Inferior parietal cortex (tissue), 1 donor: ENCODE measurements around the gene CROCC2.

ENCODE experiments used
- DNase-seq: peaks from one replicate; pipeline ENCODE4 v3.0.0-alpha.2; 2016; ENCODE audit errors: extremely low spot score

CROCC2 gene

DNA sequence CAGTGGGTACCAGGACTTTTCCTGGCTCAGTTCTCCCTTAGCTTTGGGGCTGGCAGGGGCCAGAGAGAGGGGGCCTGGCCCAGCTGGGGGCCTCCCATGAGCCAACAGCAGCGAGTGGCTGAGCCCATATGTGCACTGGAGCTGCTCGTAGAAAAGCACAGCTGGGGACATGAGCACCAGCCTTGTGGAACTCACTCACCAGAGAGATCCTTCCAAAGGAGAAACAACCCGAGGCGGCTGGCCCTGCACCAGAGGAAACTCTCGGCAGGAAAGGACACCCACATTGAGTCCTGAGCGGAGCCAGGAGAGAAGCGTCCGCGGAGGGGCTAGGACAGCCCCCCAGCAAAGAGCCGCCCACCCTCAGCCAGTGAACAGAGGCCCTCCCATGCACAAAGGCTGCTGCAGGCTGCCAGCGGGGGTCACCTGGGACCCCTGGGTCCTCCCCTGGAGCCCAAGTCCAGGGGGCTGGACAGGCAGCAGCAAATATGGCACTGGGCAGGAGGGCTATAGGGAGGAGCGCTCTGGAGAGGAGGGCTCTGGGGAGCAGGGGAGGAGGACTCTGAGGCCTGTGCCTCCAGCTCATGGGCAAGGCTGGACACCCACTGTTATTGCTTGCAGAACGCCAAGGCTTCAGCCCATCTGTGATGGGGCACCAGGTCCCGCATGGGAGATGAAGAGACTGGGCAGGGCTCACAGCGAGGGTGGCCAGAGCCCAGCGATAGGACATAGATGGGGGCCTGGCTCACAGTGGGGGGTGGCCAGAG lies 50.2 kb downstream of the CROCC2 start:
- no peak for DNase-seq

DNA sequence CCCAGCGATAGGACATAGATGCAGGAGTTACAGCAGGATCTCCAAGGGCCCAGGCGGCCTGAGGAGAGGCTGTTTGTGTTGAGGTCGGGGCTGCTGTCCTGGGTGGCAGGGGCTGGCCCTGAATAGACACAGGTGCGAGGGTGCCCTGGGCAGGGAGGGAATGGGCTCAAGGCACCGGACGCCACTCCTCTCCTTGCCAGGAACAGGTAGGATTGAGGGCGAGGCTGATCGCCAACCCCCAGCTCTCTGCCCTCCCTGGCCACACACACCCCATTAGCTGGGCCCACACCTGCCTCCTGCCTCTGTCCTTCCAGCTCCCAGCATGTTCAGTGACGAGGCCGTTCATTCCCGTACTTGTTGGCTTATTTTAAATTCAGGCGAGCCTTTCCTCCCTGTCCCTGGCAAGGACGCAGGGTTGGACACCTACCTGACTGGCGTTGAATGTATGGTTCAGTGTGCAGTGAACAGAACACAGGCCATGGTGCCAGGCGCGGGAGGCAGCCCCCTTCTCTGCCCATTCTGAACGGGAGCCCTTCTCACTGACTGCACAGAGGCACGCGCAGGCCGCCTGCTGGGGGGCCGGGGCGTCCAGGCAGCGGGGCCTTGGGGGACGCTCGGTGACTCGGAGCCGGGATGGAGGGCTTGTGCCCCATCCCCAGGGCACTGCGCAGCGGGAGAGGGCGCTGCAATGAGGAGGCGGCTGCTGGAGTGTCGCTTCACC lies 51.0 kb downstream of the CROCC2 start:
- no peak for DNase-seq

DNA sequence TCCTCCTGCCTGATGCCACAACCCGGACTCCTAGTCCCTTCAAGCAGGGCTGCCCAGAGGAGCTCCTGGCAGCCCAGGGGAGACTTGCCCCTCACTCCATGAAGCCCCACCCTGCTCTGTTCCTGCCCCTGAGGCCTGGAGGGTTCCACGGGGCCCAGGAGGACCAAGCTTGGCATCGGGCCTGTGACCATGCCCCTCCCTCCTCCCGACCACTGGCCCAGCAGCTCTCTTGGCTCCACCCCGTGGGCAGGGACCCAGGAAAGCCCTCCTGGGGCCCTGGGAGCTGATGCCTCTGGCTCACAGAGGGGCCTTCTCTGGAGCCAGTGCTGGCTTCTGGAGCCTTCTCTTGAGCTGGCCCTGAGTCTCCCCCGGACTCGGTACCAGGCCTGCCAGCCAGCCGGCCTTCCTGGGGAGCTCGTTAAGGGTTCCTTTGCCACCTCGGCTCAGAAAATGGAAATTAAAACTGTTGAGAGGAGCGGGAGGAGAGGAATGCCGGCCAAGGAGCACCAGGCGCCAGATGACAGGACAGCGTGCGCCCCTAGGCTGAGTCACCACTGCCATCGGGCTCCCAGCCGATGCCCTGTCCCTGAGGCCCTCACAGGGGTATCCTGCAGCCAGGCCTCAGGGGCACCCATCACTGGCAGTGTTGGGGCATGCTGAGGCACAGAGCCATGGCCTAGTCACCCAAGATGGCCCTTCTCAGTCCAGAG lies 51.7 kb downstream of the CROCC2 start:
- DNase-seq, result no peak

DNA sequence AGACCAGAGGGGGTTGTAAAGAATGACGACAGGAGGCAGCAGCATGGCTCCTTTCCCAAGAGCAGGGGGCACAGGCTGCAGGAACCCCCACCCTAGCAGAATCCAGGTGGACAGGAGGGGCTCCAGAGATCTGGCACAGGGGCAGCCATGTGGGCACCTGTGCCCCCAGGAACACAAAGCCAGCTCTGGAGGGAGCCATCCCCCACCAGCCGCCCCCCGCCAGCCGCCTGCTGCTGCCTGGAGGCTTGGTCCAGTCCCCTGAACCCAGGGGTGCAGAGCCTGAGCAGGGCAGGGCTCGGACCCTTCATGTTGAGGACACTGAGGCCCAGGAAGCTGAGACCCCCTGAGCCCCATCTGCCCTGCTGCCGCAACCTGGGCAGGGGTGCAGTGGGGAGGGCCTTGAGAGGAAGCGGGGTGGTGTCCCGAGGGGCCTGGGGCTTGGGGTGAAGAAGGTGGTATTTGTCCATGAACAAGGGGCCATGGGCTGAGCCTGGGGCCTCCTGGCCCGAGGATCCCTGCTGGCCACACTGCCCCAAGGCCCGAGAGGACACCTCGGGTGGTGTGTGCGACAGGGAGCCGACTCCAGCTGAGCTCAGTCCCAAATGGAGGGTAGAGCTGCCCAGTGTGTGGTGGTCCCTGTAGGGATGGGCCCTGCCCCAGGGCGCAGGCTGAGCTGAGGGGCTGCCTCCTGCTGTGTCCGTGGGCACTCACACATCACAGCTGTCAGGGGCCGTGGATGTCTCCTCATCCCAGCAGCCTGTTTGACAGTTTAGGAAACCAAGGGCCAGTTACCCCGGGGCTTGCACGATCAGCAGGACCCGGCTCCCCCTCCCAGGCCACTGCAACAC lies 52.5 kb downstream of the CROCC2 start:
- DNase-seq, result no peak

DNA sequence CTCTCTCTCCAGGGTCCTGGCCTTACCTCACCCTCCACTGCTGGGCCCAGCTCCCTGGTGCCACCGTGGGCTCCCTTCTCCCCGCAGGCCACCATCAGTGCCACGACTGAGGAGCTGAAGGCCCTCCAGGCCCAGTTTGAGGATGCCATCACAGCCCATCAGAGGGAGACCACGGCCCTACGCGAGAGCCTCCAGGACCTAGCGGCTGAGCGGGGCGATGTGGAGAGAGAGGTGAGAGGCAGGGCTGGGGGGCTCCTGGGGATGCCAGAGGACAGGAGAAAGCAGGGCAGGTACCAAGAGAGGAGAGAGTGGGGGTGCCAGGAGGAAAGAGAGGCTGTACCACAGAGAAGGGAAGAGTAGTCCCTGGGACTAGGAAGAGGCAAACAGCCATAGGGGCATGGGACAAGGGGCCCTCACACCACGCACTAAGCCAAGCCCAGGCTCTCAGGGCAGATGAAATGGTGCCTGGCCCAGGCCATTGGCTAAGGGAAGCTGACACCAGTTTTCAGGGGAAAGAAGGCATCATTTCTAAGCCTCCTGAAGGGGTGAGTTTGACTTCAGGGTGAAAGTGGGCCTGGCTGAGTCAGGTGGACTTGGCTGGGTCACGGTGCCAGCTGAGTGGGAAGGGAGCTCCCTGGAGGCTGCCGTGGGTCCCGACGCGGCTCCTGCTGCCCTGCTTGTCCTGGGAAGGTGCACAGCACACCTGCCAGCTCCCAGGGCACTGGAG lies 53.2 kb downstream of the CROCC2 start:
- DNase-seq, result no peak

DNA sequence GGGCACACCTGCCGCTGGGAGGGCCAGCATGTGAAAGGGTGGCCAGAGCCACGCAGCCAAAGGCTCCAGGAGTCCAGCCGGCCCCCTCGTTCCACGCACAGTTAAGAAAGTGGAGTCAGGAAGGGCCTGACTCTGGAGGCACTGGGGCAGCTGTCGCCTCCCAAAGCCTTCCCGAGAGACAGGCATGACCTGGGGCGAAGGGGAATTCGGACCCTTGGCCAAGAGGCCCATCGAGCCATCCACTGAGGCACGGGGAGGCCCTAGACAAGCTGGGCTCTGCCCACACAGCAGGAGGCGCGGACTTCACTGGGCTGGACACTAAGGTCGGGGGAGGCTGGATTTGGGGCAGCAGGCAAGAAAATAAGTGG lies 53.8 kb downstream of the CROCC2 start:
- DNase-seq, result no peak

DNA sequence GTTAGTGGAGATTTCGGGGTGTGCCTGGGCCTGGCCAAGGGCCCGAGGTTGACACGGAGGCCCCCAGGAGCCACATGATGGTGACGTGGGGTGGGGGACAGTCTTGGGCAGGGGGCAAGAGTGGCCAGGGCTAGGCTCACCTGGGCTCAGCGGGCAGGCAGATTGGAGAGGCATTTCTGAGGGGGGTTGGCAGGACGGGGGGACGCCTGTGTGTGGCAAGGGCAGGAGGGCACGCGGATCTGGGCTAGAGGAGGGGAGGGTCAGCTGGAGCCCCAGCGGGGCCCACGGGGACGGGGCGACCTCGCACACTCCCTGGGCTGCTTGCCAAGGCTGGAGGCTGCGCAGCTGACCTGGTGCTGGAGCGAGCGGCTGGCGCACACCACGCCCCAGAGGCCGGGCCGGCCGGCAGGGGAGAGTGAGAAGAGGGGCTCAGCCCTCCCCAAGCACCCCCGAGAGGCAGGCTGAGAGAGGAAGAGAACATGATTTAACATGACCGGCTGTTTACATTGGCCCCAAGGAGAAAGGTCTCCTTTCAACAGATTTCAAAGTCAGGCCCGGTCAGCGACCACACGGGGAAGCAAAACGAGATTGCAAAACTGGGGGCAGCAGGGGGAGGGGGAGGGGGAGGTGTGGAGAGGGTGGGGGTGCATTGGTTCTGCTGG lies 54.3 kb downstream of the CROCC2 start:
- DNase-seq, result no peak

DNA sequence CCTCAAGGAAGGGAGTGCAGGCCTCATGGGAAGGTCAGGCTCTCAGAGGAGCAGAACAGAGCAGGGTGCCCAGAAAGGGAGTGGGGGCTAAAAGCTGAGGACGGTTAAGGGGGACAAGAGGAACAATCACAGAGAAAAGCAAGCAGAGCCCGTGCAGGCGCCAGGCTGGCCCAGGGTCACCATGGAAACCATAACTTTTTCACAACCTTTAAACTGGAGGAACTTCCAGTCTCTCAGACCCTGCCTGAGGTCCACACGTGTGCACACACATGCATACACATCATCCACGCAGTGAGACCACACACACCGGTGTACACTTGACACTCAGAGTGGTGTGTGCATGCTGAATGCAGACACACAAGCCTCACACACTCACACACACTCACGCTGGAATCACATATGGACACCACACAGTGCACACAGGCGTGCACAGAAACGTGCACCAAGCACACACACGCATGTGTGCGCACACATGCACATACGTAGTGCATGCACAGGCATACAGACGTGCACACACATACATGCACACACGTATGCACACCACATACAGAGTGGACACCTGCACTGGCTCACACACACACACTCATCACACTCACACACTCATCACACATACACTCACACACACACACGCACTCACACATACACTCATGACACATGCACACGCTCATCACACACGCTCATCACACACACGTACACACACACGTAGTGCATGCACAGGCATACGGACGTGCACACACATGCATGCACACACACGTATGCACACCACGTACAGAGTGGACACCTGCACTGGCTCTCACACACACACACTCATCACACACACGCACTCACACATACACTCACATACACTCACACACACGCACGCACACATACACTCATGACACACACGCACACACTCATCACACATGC lies 55.1 kb downstream of the CROCC2 start:
- DNase-seq, result no peak

DNA sequence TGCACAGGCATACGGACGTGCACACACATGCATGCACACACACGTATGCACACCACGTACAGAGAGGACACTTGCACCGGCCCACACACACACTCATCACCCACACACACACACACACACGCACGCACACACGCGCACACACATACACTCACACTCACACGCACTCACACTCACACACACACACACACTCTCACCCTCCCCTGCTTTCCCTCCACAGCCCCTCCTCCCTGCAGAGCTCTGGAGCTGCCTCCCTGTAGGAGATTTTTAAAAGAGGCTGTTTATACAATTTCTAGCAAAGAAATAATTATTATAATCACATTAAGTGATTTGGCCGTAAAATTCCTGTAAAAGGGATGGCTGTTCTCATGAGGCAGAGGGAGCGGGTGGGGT lies 55.8 kb downstream of the CROCC2 start:
- no peak for DNase-seq

DNA sequence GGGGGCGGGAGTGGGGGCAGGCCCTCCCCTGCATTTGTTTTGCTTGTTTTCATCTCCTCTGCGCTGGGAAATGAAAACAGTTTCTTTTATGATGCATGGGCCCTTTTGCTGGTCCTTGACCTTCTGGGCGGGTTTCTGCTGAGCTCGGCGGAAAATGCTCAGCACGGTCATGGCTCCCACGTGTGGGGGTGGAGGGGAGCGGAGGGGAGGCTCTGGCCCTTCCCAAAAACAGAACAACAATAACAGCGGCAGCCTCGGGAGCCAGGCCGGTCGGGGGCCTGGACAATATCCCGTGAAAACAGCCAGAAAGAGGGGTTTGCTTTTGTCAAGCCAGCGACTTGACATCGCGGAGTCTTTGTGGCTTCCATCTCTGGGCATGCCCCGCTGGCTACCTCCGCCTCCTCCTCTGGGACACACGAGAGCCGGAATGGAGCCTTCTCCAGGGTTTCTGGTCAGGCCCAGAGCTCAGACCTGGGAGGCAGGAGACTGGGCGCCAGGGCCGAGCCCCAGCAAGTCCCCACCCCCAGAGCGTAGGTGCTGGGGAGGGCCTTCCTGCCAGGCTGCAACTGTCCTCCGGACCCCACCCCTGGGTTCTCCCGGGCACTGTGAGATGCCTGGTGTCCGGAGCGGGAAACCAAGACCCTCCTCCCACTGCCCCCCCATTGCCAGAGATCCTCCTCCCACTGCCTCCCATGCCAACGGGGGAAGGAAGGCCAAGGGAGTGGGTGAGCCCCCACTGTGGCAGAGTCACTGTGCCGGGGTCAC lies 56.3 kb downstream of the CROCC2 start:
- DNase-seq, result no peak

DNA sequence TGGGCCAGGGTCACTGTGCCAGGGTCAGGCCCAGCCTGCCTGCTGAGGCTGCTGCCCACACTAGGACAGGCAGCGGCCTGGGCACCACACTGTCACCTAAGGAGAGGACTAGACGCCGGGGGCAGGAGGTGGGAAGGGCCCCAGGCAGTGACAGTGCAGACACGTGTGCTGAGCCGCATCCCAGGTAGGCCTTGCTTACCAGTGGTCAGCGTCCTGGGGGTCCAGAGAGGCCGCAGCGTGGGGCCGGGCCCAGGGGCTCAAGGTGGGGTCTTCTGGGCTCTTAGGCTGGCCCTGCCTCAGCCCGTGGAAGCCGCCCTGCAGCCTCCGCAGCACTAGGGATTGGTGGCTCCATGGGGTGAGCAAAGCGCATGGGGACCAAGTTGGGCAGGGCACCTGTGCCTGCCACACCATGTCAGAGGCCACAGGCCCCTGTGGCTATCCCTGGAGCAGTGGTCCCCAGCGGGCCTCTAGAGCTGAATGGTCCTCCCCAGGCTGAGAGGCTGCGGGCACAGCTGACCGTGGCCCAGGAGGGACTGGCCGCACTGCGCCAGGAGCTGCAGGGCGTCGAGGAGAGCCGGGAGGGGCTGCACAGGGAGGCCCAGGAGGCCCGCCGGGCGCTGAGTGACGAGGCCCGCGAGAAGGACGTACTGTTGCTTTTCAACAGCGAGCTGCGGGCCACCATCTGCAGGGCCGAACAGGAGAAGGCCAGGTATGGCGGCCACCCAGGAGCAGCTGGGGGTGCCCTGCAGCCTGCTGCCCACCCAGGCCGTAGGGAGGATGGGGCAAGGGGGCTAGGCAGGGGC lies 57.1 kb downstream of the CROCC2 start:
- DNase-seq, result no peak

DNA sequence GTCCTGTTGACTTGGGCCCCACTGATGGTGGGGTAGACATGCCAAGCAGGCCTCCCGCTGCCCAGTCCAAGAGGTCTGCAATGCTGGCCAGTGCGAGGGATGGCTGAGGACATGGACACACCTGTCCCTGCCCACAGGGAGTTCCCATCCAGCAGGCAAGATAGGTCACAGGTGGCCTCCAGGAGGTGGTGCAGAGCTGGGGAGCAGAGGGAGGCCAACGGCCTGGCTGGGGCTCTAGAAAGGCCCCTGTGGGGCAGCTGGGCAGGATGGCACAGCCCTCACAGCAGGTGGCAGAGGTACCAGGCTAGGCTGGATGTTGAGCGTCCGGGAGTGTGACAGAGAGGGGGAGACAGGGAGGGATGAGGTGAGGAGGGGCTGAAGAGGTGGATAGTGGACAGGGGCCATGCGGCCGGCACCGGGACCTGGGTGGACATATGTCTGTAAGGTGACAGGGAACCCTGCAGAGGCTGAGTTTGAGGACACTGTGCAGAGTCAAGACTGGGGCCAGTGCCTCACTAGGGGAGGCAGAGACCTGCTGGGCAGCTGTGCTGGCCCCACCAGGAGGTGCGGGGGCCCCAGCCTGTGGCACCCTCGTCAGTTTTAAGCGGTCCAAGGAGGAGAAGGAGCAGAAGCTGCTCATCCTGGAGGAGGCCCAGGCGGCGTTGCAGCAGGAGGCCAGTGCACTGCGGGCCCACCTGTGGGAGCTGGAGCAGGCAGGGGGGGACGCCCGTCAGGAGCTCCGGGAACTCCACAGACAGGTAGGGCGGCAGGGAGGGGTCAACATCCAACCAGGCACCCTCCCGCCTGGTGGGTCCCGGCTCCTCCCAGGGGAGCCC lies 58.0 kb downstream of the CROCC2 start:
- DNase-seq, result no peak

DNA sequence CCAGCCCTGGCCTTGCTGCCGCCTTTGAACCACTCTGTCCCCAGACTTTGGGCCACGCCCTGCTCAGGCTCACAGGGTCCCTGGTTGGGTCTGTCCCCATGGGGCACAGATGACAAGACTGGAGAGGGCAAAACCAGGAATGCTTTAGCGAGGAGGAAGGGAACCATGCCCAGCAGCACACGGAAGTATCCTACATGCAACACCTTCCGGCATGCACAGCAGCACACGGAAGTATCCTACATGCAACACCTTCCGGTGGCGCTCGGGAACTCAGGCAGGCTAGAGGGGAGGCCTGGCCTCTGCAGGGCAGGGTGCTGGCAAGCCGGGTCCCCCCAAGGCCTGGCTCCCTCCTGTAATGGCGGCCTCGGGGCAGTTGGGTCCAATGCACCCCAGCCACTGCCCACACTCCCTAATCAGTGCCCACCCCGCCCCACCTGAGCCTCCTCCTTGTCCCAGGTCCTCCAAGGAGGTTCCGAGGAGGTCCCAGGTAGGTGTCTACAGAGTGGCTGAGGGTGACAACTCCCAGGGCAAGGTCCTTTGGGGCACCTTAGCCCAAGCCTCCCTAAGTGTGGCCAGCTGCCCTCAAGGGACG lies 58.7 kb downstream of the CROCC2 start:
- DNase-seq, result no peak

DNA sequence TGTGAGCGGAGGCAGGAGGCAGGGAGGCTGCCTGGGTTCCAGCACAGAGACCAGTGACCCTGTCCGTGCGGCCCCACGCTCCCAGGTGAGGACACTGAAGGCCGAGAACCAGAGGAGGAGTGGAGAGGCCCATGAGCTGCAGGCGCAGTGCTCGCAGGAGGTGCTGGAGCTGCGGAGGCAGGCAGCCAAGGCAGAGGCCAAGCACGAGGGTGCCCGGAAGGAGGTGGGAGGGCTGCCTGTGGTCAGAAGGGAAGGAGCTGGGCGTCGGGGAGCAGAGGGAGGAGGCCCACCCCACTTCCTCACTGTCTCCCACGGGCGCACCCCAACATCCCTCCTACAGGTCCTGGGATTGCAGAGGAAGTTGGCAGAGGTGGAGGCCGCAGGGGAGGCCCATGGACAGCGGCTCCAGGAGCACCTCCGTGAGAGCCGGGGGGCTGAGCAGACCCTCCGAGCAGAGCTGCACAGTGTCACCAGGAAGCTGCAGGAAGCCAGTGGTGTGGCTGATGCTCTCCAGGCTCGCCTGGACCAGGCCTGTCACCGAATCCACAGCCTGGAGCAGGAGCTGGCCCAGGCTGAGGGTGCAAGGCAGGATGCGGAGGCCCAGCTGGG lies 59.3 kb downstream of the CROCC2 start:
- DNase-seq, result no peak

DNA sequence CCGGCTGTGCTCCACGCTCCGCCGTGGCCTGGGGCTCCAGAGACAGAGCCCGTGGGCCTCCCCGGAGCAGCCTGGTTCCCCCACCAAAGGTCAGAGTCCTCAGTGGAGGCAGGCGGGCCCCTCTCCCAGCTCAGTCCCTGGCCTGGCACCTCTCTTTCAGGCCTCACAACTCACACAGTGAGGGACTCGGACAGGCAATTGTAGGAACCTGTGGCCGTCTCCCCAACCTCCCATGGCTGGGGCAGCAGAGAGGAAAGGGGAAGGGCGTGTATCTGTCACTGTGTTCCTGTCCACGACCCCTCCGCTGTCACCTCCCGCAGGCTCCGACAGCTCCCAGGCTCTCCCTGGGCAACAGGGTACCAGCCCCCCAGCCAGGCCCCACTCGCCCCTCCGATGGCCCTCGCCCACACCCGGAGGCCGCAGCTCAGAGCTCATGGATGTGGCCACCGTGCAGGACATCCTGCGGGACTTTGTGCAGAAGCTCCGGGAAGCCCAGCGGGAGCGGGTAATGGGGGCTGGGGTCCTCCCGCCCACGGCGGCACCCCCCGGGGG lies 59.8 kb downstream of the CROCC2 start:
- DNase-seq, result no peak

DNA sequence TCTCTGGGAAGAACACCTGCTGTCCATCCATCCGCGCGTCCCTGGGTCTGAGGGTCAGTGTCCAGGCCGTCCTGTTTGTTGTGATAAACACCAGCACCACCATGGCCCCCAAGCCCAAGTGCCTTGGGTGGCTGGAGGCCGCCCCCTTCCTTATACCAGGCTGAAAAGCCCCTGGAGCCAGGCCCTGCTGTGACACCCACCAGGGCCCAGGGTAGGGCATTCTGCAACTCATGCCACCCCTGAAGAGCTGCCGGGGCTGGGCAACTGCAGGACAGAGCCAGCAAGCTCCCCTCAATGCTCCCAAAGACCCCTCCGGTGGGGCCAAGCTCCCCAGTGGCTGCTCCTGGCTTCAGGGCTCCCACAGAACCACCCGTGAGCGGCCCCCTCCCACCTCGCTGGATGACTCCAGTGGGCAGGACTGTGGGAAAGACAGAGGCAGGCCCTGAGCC lies 60.3 kb downstream of the CROCC2 start:
- no peak for DNase-seq
